ENCODE measurements around the gene ACBD6.

- no peak for TF ChIP-seq POLR2A (IDR thresholded peaks at IDR 0.05)
- no peak for TF ChIP-seq POLR2AphosphoS5 (IDR thresholded peaks at IDR 0.05)
Observed at GRCh38 chr1:180370188-180370587, 132.2 kb downstream of the ACBD6 start.
